SIG-M5 (cell line): ENCODE data around the gene VAMP7.
A peak's percentile ranks its signal among the peaks of the same experiment; 100 is the strongest.
"Not testable (repeated sequence)": the region's sequence is repeated elsewhere in the genome, so short reads cannot be mapped to it uniquely, and the experiment has no call there.

Source experiments
- DNase-seq: peaks from one replicate; lab custom pipeline; 2025; lab: John Stamatoyannopoulos, UW

VAMP7 gene, protein sequence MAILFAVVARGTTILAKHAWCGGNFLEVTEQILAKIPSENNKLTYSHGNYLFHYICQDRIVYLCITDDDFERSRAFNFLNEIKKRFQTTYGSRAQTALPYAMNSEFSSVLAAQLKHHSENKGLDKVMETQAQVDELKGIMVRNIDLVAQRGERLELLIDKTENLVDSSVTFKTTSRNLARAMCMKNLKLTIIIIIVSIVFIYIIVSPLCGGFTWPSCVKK

DNA sequence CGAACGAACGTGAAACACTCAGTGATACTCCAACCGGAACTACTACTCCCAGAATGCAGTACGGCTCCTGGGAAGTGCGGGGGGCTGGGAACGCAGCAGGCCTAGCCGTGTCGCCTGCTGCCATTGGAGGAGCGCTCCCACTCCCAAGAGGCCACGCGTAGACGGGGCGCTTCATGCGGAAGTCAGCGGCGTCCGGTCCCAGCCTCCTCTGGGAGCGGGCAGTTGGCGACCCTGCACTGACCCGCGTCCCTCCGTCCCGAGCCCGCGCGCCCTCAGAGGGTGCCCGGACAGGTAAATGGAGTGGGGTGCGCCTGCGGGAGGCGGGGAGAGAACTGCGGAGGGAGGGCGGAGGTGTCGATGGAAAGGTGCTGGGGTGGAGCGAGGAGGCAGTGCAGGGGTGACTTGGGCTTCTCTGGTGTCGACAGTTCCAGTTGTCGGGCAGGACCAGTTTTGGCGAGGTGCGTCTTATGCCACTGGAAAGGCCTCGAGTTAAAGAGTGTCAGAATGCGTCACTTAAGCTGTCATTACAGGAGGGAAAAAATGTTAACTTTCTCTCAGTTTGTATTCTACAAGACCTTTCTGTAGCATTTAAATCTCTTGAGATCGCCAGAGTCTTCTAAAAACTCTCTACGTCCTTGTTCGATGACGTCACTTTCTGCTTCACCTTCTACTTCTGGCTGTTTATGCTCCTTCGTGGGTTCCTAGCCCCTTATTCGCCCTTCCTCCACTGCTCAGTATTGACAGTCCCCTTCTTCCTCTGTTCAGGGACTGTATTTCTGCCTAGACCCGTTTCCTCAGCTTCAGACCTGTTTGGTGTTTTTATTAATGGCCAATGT lies at the start of gene VAMP7:
Gene VAMP7 (plus strand): TSS at position 188 of the 836 bp plus-strand sequence. CDS start 8,122 bp downstream, outside the sequence.
- DNase-seq = peak; percentile 21

DNA sequence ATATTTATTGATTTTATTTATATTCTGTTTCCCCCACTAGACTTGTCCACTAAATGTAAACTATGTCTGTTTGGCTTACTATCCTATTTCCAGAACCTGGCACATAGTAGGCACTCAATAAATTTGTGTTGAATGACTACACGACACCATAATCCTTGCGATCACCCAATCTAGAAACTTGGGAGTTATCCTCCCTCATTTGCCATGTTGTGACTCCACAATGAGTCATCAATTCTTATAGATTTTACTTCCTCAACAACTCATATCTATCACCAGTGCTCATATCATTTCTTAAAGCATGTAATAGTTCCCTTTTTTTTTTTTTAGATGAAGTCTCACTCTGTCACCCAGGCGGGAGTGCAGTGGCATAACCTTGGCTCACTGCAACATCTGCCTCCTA lies 39.9 kb upstream of the VAMP7 start:
- DNase-seq = peak; percentile 30

DNA sequence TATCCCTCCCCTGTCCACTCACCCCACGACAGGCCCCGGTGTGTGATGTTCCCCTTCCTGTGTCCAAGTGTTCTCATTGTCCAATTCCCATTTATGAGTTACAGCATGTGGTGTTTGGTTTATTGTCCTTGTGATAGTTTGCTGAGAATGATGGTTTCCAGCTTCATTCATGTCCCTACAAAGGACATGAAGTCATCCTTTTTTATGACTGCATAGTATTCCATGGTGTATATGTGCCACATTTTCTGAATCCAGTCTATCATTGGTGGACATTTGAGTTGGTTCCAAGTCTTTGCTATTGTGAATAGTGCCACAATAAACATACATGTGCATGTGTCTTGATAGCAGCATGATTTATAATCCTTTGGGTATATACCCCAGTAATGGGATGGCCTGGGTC lies 29.4 kb upstream of the VAMP7 start:
- DNase-seq = not testable (repeated sequence)

DNA sequence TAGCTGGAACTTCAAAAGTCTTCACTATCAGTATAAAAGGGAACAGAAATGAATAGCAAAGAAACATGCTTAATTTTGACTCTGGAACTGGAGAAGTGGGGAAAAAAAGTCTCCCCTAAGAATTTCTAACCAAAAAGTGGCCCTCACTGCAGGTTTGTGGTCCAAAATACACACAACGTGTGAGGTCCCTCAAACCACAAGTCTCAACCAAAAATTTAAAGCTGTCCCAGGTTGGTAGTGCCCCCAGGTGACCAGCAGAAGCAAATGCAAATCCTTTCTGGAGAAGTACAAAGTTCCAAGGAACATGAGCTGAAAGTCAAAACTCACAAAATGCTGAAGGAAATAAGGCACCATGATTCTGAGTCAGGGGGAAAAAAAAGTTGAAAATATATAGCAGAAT lies 23.6 kb upstream of the VAMP7 start:
- DNase-seq = no peak

DNA sequence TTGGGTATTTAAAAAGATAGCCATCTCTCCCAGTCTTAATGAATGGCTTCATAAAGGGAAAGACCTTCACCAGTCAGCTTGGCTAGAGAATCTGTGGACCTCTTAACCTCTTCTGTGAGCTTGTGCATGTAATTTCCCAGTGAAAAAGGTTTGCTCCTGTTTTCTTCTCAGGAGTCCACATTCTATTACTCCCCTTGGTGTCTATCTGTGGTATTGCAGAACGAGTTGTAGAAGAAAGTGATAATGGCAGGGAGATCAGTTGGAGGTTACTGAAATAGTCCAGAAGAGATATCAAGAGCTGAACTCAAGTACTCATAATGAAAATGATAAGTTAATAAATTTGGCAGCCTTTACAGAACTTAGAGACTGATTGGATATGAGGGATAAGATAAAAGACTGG lies 16.5 kb upstream of the VAMP7 start:
- no peak for DNase-seq

DNA sequence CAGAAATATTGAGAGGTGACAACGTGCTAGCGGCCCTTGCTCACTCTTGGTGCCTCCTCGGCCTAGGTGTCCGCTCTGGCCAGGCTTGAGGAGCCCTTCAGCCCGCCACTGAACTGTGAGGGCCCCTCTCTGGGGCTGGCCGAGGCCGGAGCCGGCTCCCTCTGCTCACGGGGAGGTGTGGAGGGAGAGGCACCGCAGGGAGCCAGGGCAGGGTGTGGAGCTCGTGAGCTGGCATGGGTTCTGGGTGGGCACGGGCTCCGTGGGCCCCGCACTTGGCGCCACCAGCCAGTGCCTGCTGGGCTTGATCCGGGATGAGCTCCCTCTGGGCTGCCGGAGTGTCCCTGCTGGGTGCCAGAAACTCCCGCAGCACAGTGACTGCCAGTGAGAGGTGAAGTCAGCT lies 16.0 kb upstream of the VAMP7 start:
- DNase-seq = no peak

DNA sequence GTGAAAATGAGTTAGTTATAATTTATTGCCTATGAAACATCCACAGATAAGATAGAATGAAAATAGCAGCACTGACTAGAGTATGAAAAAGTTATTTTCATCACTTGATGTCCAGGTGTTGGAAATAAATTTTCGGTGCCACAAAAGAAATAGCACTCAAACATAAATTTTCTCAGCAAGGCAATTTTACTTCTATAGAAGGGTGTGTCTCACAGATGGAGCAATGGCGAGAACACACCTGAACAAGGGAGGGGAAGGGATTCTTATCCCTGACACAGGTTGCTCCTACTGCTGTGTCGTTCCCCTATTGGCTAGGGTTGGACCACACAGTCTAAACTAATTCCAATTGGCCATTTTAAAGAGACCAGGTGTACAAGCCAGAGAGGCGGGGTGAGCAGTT lies 13.3 kb upstream of the VAMP7 start:
- DNase-seq = no peak

DNA sequence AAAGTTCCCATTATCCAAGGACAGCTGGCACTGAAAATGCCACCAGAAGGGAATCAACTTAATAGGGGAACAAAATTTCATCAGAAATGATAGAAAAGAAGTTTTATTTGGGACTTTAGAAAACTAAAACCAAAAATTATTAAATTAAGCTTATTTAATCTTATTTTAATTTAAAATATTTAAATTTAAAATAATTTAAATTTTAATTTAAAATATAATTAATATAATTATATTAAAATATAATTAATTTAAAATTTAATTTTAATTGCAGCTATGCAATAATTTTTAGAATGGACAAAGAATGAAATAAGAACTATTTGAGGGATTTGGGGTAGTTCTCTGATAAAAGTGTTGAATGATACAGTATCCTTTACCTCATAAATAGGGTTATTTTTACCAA lies 10.2 kb upstream of the VAMP7 start:
- no peak for DNase-seq

DNA sequence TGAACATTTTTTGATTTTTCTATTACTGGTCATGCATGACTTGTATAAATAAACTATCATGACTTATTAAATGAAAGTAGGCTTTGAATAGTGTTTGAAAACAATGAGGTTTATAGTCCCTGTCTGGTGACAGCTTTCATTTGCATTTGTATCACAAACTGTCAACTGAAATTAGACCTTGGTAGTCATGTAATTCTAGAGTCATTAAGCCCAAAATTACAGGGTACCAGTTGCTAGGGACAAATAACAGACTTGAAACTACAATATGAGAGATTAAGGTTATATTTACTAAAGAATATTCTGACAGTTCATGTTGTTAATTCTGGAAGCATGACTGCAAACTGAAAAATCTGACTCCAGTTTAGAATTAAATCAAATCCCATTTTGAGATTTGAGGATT lies 9.2 kb upstream of the VAMP7 start:
- no peak for DNase-seq

DNA sequence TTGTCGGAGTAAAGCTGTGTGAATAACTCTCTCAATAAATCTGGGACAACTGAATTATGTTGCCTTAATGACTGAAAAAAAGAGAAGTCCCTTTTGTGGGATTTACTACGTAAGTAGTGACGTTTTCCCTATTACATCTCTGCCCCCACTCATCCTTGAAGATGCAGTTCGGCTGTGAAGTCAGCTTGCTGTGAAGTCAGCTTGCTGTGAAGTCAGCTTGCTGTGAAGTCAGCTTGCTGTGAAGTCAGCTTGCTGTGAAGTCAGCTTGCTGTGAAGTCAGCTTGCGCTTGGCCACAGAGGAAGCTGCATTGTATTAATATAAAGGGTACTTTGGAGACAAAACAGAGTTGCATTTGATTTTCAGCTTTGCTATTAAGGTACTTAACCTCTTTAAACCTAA lies 8.0 kb upstream of the VAMP7 start:
- no peak for DNase-seq

DNA sequence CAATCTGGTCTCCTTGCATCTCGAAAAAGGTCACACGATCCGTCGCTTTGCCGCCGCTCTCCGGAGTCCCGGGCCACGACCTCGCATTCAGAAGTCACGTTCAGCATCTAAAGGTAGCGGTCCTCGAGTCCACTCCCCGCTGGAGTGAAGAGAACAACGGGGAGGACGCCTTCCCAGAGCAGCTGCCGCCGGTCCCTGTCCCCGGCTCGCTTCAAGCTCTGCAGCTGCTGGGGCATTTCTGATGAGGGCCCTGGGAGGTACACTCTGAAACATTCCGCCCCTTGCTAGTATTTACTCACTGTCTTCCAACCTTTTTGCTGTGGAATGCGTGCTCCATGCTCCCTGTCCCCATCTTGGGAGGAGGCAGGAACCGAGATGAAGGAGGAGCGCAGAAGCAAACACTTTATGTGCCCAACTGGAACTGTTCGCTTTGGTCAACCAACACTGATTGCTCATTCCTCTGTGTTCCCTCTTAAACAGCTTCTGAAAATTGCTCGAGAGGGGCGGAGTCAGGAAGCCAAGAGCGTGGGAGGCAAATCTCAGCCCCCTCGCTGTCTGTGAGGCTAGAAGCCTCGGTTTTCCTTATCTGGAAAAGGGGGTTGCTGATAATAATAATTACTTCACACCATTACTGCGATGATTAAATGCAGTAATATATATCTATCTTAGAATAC lies 6.4 kb upstream of the VAMP7 start:
- DNase-seq = no peak

DNA sequence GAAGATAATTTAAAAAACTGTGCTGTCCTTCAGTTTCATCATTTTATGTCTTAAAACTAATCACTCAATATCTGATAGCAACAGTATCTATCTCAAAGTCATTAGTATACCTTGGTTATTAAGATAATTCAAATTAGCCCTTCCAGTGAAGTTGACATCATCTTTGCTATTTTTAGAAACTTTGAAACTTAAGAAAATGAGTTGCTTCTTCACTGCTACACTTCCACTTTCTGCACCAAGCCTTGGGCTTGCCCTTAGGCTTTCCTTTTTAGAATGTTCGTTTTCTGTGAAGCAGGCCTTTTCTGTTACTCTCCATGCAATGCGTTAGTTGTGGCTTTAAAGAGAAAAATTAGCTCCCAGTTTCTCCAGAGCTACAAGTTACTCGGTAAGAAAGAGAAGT lies 4.4 kb upstream of the VAMP7 start:
- DNase-seq = no peak

DNA sequence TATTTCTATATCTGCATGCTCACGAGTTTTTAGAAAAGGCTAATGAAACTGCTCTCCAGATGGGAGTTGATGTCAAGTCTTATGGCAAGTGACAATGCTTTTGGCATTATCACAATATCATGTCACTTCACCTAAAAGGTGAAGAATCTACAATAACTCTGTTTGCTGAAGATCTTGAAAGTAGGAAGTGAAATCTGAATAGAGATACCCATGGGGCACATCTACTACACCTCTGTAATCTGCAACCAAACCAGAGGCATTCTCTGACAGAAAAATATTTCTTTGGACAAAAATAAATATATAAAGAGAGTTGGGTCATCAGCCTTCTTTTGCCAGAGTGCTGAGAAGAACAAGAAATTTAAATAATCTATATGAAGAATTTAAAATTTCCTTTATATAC lies 3.9 kb upstream of the VAMP7 start:
- DNase-seq = no peak

DNA sequence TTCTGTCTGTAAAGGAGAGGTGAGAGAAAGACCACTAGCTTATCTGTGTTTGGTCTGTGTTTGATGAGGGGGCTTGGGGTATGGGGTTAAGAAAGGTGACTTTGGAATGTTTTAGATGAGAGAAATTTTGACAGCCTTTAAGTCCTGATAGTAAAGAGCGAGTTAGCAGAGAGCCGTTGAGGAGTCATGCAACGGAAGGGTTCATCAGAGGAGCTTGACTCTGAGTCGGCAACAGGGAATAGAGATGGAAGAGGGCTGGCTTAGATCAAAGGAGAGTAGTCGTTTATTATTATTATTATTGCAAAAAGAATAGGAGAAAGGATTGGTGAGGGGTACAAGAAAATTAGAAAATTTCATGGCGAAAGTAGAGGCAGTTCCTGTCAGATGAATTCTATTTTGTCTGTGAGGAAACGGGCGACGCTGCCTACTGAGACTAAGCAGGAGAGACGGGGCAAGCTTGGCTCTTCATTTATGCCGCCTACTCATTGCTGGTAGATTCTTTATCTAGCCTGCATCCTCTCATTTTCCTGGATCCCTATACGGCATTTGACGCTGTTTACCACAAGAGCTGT lies 473 bp upstream of the VAMP7 start:
- DNase-seq = no peak

DNA sequence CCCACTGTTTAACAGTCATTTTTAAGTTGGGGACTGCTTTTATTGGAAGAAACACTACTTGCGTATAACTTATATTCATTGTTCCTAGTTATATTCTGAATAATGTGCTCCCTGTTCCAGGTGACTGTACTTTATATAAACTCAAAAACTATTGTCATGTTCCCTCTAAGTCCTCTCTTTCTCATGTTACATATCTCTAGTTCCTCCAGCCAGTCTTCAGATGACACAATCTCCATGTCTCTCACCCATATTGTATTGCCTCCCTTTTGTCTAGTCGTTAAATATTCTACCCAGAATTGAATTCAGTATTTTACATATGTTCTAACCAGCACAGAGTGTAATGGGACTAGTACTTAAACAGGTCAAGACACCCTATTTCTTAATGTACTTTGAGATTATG lies 5.3 kb downstream of the VAMP7 start:
- no peak for DNase-seq

DNA sequence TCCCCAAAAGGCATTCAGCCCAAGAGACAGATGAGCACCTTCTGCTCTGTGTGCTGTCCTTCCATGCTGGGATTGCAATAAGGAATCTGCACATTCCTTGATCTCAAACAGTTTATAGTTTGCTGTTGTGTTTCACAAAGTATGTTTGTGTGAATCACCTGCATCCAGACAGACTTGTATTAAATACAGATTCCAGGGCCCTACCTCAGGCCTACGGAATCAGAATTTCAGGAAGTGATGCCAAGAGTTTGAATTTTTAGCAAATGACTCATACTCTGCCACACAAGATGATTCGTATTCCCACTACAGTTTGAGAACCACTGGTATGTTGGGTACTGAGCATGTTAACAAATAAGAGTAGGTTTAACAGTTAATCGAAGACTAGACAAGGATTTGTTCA lies 7.0 kb downstream of the VAMP7 start:
- no peak for DNase-seq

DNA sequence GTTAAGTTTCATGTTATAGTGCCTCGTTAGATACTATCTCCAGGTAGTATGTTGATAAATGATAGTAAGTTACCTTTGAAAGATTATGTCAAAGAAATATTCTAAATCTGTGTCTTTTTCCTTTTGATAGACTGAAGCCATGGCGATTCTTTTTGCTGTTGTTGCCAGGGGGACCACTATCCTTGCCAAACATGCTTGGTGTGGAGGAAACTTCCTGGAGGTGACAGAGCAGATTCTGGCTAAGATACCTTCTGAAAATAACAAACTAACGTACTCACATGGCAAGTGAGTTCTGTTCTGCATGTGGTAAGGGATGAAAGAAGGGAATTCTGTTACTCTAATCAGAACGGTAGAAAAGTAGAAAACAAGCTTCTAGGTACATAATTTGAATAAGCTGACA lies 8.2 kb downstream of the VAMP7 start:
- DNase-seq = no peak

DNA sequence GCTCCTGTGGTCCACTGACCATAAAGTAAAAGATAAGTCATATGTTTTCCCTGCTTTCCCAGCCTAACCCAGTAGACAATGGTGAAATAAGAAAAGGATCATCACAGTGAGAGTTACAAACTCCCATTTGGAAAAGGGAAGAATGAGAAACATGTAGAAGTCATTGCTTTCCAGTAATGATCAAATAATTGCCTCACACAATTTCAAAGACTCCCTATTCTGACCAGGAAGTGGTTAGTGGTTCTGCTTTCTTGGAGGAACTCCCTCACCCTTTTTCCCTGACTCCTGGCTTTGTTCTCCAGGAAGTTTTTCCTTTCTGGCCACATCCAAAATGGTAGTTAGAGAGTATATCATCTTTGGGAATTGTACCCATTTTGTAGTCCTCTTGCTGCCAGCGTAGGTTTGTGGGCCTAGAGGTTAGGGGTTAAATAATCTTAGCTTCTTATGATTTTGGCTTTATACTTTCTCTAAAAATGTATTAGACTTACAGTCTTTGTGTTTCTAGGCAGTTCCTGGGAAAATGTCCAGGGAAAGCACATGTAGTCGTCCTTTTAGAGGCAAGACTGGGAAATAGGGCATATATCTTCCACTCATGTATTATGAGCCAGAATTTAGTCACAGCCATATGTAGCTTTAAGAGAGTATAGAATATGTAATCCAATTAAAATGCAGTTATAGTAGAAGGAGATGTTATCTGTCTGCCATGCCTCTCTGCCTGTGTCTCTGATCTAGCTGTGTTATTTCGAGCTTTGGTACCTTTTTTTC lies 10.5 kb downstream of the VAMP7 start:
- DNase-seq = no peak

DNA sequence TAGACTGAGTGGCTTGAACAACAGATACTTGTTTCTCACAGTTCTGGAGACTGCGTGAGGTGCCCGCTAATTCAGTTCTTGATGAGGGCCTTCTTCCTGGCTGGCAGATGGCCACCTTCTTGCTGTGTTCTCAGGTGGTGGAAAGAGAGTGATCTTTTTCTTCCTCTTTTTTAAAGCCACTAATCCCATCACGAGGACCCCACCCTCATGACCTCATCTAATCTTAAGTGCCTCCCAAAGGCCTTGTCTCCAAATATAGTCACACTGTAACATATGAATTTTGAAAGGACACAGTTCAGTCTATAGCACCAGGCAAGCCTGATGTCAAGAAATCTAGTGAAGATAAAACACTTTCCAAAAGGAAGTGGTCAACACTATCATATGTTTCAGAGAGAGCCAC lies 12.4 kb downstream of the VAMP7 start:
- DNase-seq = no peak

DNA sequence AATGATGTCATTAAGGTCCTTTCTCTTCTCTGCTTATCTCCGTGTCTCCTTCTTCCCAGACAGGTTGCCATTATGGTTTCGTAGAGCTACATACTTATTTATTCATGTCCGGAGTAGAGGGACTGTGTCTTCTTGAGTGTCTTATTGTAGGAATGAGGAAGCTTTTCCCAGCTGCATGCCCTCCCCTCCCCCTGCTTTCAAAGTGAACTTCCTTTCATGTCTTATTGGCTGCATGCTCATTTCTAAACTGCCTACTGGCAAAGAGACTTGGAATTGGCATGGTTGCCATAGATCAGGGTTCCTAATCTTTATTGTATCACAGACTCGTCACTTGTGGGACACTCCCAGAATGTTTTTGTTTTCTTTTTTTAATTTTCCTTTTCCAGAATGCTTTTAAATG lies 15.4 kb downstream of the VAMP7 start:
- no peak for DNase-seq

DNA sequence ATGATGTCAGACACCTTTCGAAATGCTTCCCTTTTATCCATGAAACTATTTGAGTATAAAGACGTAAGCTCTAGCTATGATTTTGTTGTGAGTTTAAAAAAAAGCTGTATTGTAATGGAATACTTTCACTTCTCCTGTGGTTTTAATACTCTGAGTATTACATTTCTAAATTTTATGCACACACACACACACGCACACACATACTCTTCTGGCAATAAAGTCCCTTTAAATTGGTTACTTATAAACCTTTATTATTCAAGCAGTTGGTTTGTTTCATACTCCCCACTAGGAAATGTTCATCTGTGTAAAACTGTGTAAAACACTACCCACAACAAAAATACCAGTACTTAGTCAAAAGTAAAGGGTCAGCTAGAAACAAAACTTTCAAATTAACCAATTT lies 18.2 kb downstream of the VAMP7 start:
- DNase-seq = no peak

DNA sequence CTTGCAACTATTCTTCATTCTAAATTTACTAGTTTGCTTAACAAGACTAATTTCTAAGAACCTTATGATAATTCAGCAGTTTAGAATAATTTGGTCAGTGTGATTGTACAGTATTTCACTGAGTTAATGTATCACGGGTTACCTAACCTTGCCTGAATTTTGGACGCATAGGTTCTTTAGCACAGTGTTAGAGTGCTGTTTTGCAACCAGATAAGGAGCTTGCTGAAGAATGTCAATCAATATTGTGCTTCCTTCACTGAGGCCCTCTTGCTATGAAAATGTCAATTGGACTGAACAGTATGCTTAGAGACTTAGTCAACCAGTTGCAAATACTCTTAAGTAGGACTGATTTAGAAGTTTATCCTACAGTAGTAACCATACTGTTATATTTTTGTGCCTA lies 19.6 kb downstream of the VAMP7 start:
- DNase-seq = no peak
